IPS-18c (cell line): ENCODE data around the gene TNP2.
"Not testable (repeated sequence)": the region's sequence is repeated elsewhere in the genome, so short reads cannot be mapped to it uniquely, and the experiment has no call there.

Experiments
- H3K4me3 ChIP-seq: 2 replicates; pipeline ENCODE4 v1.7.0; 2013; ENCODE audit warnings: low read depth, mild to moderate bottlenecking, low read length, moderate library complexity; ENCODE audit not compliant: insufficient read depth
- H3K9me3 ChIP-seq: one replicate; pipeline ENCODE4 v1.6.1; 2013; ENCODE audit warnings: mild to moderate bottlenecking, low read length, moderate library complexity; ENCODE audit not compliant: control insufficient read depth, insufficient read depth

Gene TNP2

GRCh38 chr16:11303405-11304138 is 34.4 kb upstream of the TNP2 start:
- H3K4me3 ChIP-seq = no peak overlapping the region

GRCh38 chr16:11302977-11303376 is 33.9 kb upstream of the TNP2 start:
- no peaks in the 10 kb centered on the region for H3K9me3 ChIP-seq
- no peak overlapping the region for H3K4me3 ChIP-seq

More at GRCh38 chr16:11303405-11304138, 34.4 kb upstream of the TNP2 start:
- no peaks in the 10 kb centered on the region for H3K9me3 ChIP-seq

GRCh38 chr16:11301645-11302501 is 32.7 kb upstream of the TNP2 start:
- Histone ChIP-seq H3K9me3 (no peaks in the 10 kb centered on the region), H3K4me3 (no peak overlapping the region)

- no peaks in the 10 kb centered on the region for H3K9me3 ChIP-seq
- no peak overlapping the region for H3K4me3 ChIP-seq
Measured at GRCh38 chr16:11300560-11300892, 31.4 kb upstream of the TNP2 start.

GRCh38 chr16:11299865-11300559 is 30.9 kb upstream of the TNP2 start:
- H3K4me3 ChIP-seq = no peak overlapping the region
- no peaks in the 10 kb centered on the region for H3K9me3 ChIP-seq

- not testable (repeated sequence) for H3K9me3 ChIP-seq, H3K4me3 ChIP-seq
Measured at GRCh38 chr16:11298950-11299547, 29.9 kb upstream of the TNP2 start.

- Histone ChIP-seq H3K4me3 (no peak overlapping the region), H3K9me3 (no peaks in the 10 kb centered on the region)
Measured at GRCh38 chr16:11298143-11298900, 29.2 kb upstream of the TNP2 start.

- Histone ChIP-seq H3K9me3 (no peaks in the 10 kb centered on the region), H3K4me3 (no peak overlapping the region)
Measured at GRCh38 chr16:11297492-11298142, 28.5 kb upstream of the TNP2 start.

- no peaks in the 10 kb centered on the region for H3K9me3 ChIP-seq
- H3K4me3 ChIP-seq = no peak overlapping the region
Measured at GRCh38 chr16:11296706-11297491, 27.8 kb upstream of the TNP2 start.

- Histone ChIP-seq H3K4me3 (no peak overlapping the region), H3K9me3 (no peaks in the 10 kb centered on the region)
Measured at GRCh38 chr16:11296351-11296705, 27.2 kb upstream of the TNP2 start.

GRCh38 chr16:11295672-11296071 is 26.5 kb upstream of the TNP2 start:
- Histone ChIP-seq H3K4me3 (no peak overlapping the region), H3K9me3 (no peaks in the 10 kb centered on the region)

- H3K4me3 ChIP-seq = no peak overlapping the region
- H3K9me3 ChIP-seq = no peaks in the 10 kb centered on the region
Measured at GRCh38 chr16:11292076-11292748, 23.1 kb upstream of the TNP2 start.

GRCh38 chr16:11291091-11291703 is 22.1 kb upstream of the TNP2 start:
- H3K4me3 ChIP-seq = no peak overlapping the region
- H3K9me3 ChIP-seq = no peaks in the 10 kb centered on the region

GRCh38 chr16:11290102-11290893 is 21.2 kb upstream of the TNP2 start:
- Histone ChIP-seq H3K4me3 (no peak overlapping the region), H3K9me3 (no peaks in the 10 kb centered on the region)
